Measurements from ENCODE around the gene SSC5D.
"Not testable (repeated sequence)": the region's sequence is repeated elsewhere in the genome, so short reads cannot be mapped to it uniquely, and the experiment has no call there.

Gene SSC5D

DNA sequence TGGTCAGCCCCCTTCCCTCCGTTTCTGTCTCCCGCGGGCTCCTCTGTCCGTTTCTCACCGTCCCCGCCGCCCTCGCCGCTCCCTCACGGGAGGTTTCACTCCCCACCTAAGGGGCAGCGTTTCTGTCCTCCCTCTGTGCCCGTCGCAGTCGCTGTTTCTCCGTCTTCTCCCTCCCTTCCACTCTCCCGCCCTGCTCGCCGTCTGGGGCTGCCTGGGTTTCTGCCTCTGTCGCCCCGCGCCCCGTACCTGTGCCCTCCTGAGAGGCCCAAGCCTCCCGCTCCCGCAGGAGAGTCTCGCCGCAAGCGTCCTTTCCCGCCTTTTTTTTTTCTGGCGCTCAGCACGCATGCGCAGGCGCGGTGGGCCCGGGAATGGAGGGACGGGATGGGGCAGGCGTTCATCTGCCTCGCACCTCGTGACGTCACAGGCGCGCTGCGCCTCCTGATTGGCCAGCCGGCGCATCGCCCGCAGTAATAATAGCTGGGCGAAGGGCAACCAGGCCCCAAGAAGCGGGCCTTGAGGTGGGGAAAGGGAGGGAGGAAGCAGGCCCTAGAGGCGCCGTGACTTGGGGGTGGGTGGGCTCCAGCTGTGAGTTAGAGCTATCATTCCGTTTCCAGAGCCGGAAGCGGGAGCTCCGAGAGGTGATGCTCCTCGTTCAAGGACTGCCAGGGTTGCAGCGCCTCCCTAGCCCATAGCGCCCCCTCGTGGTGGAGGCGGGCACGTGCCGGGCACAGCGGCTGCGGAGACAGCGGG lies 15.4 kb downstream of the SSC5D start:
- peak; percentile 76 for DNase-seq (ENCODE audit: low spot score)

DNA sequence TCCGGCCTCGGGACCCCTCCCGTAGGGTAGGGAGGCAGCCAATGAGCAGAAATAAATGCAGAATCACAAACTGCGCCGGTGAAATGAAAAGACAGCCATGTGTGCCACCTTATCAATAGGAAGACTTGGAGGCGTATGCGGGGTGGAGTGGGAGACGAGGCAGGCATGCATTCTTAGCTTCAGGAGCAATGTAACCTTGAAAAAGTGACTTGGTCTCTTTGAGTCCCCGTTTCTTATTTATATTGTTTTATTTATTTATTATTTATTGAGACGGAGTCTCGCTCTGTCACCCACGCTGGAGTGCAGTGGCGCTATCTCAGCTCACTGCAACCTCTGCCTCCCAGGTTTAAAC lies 16.0 kb downstream of the SSC5D start:
- DNase-seq (ENCODE audit: low spot score) = no peak

- no peak for DNase-seq (ENCODE audit: low spot score)
These were observed 16.7 kb downstream of the SSC5D start for GRCh38 chr19:55504981-55505380.

DNA sequence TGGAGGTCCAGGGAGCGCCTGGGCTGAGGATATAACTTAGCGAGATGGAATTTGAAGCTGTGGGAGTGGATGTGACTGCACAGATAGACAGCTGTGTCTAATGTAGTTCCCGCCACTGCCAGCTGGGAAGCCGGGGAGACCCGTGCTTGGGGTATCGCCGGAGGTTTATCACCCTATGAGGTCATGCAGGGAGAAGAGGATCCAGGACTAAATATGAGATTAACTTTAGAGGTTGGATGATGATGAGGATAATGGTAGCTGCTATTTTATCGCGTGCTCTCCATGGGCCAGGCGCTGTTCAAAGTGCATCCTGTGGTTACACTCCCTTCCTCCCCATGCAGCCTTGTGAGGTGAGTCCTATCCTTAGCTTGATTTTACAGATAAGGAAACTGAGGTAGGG lies 19.9 kb downstream of the SSC5D start:
- DNase-seq (ENCODE audit: low spot score) = peak; percentile 32

GRCh38 chr19:55516878-55517620 lies 28.8 kb downstream of the SSC5D start:
- peak; percentile 95 for DNase-seq (ENCODE audit: low spot score)

GRCh38 chr19:55519451-55520311 lies 31.4 kb downstream of the SSC5D start:
- DNase-seq (ENCODE audit: low spot score) = peak; percentile 49

GRCh38 chr19:55520691-55521292 lies 32.6 kb downstream of the SSC5D start:
- DNase-seq (ENCODE audit: low spot score) = no peak

DNA sequence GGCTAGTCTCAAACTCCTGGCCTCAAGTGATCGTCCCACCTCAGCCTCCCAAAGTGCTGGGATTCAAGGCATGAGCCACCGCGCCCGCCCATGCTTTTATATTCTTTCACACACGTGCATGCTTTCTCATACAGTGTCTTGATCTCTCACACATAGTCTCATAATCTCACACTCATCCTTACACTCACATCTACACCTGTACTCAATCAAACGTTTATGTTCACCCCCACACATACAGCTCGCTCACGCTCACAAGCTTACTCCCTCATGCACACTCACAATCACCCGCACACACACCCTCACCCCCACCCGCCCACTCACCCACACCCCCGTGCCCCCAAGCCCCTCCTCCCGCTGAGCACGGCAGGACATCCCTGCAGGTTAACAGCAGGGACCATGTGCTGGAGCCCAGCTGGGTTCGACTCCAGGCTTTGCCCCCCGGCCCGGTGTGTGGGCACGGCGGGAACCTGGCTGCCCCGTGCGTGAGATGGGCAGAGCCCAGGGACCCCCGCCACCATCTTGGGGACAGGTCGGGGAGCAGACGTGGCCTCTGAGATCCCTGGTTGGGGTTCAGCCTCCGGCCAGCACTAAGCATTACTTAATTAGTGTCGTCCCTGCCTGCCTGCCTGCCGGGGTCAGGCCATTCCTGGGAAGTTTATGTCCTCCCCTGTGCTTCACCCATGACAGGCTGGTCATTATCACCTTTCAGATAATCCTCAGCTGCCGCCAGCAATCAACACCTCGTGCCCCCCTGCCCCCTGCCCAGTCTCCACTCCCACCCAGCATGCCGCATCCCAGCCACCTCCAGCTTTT lies 37.3 kb downstream of the SSC5D start:
- no peak for DNase-seq (ENCODE audit: low spot score)

DNA sequence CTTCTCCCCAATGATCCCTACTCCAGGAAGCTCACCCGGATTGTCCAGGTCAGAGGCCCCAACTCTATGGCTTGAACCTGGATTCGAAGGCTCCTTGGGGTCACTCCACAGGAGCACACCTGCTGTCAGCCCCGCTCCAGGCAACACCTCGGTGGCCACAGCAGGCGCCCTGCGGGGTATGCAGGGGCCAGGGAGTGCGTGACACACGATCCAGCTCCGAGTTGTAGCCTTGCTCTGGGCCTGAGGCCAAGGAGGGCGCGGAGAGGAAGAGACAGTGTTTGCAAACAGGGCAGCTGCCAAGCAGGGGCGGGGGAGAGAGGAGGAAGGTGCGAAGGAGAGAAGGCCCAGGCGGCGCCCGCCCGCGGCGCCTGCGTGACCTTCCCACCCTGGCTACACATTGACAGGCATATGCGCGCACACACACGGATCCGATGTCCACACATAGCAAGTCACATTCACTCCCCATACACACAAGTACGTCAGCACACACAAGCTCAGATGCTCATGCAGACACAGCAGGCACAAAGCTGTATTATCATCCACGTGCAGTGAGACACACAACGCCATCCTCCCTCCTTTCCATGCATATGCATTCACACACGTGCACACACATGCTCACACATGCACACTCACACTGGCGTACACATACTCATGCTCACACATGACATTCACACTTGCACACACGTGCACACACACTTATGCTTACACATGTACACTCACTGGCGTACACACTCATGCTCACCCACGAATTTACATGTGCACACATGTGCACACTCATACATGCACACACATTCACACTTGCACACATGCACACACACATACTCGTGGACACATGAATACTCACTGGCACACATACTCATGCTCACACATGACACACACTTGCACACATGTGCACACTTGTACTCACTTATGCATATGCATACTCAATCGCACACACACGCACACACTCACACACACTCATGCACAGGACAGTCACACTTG lies 38.3 kb downstream of the SSC5D start:
- no peak for DNase-seq (ENCODE audit: low spot score)

- no peak for DNase-seq (ENCODE audit: low spot score)
These were observed 39.2 kb downstream of the SSC5D start for GRCh38 chr19:55527197-55528029.

- DNase-seq (ENCODE audit: low spot score) = no peak
These were observed 40.0 kb downstream of the SSC5D start for GRCh38 chr19:55528030-55528803.

DNA sequence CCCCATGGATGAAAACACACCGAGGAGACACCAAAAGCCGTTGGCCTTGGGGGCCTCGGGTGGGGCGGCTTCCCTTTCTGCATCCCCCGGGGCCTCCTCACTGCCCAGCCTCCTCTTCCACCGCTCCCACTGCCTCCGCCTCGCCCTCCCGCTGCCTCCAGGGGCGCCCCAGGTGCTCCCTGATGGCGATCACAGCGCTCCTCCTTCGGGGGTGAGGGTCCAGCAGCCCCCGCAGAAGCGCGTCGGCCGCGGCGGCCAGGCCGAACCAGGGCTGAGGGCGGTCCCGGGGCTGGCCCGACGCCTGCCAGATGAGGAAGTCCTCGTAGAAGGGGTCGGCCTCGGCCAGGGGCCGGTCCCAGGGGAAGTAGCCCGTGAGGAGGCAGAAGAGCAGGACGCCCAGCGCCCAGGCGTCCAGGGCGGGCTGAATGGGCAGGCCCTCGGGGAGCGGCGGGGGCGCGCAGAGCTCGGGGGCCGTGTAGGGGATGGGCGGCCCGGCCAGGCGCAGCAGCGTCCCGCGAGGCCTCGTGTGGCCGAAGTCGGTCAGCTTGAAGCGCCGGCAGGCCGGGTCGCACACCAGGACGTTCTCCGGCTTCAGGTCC lies 41.5 kb downstream of the SSC5D start:
- DNase-seq (ENCODE audit: low spot score) = no peak

DNA sequence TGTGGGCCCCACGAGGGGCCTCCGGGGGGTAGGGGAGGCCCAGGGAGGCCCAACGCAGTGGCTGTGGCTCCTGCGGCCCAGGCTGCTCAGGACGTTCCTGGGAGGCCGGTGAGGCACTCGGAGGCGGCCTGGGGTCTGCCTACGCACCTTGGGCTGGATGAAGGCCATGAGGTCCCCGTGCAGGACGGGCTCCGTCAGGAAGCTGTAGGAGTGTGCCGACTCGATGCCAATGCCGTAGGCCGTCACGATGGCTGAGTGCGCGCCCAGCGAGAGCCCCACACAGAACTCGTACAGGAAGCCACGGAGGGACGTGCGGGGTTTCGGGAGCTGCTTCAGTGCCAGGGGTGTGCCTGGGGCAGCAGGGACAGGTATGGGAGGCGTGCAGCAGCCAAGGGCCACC lies 42.8 kb downstream of the SSC5D start:
- DNase-seq (ENCODE audit: low spot score) = no peak

GRCh38 chr19:55534280-55534679 lies 46.0 kb downstream of the SSC5D start:
- not testable (repeated sequence) for DNase-seq (ENCODE audit: low spot score)

GRCh38 chr19:55535173-55535964 lies 47.1 kb downstream of the SSC5D start:
- DNase-seq (ENCODE audit: low spot score) = no peak

GRCh38 chr19:55535965-55536350 lies 47.7 kb downstream of the SSC5D start:
- DNase-seq (ENCODE audit: low spot score) = no peak

DNA sequence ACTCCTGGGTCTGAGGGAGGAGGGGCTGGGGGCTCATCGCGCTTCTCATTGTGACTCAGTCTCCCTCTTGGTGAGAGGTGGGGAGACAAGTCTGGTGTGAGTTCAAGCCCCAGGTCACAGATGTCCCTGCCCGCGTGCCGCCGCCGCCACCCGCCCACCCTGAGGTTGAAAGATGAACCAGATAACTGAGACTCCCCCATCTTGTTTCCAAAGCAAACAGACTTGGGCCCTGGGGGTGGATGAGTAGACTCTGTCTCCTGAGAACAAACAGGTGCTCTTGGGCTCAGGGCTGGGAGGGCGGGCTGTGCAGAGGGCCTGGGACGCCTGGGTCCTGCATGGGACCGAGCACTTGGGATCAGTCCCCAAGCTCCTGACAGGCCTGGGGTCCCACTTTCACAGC lies 48.1 kb downstream of the SSC5D start:
- DNase-seq (ENCODE audit: low spot score) = no peak
